ENCODE measurements around the gene POGZ. TPM values are rescaled to one million over a fixed set of nuclear protein-coding genes. Genes with fewer than 3 reads are reported as not detected.

The POGZ gene
- total RNA-seq, 1 donor from 2014 or later = 36.4 TPM

- TF ChIP-seq, protein P1, sequence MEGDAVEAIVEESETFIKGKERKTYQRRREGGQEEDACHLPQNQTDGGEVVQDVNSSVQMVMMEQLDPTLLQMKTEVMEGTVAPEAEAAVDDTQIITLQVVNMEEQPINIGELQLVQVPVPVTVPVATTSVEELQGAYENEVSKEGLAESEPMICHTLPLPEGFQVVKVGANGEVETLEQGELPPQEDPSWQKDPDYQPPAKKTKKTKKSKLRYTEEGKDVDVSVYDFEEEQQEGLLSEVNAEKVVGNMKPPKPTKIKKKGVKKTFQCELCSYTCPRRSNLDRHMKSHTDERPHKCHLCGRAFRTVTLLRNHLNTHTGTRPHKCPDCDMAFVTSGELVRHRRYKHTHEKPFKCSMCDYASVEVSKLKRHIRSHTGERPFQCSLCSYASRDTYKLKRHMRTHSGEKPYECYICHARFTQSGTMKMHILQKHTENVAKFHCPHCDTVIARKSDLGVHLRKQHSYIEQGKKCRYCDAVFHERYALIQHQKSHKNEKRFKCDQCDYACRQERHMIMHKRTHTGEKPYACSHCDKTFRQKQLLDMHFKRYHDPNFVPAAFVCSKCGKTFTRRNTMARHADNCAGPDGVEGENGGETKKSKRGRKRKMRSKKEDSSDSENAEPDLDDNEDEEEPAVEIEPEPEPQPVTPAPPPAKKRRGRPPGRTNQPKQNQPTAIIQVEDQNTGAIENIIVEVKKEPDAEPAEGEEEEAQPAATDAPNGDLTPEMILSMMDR (IDR thresholded peaks at IDR 0.05; ENCODE audit: insufficient read depth, low read length, poor library complexity, severe bottlenecking) = no peak
- H3K36me3 ChIP-seq (ENCODE audit: control insufficient read depth, insufficient read depth, low read length) = no peaks in the 10 kb centered on the region
- H3K27me3 ChIP-seq (ENCODE audit: control insufficient read depth, insufficient read depth, low read length) = no peaks in the 10 kb centered on the region
- H3K4me3 ChIP-seq (ENCODE audit: low read depth, low read length) = no peak overlapping the region
- no peak for DNase-seq (ENCODE audit: low read depth)
Observed at GRCh38 chr1:151371370-151372057, 87.8 kb downstream of the POGZ start.

GRCh38 chr1:151370211-151370911 is 88.9 kb downstream of the POGZ start:
- Histone ChIP-seq H3K4me3 (ENCODE audit: low read depth, low read length) (no peak overlapping the region), H3K36me3 (ENCODE audit: control insufficient read depth, insufficient read depth, low read length) (no peaks in the 10 kb centered on the region), H3K27me3 (ENCODE audit: control insufficient read depth, insufficient read depth, low read length) (no peaks in the 10 kb centered on the region)
- TF ChIP-seq, protein P1 (IDR thresholded peaks at IDR 0.05; ENCODE audit: insufficient read depth, low read length, poor library complexity, severe bottlenecking) = no peak
- DNase-seq (ENCODE audit: low read depth) = no peak

DNA sequence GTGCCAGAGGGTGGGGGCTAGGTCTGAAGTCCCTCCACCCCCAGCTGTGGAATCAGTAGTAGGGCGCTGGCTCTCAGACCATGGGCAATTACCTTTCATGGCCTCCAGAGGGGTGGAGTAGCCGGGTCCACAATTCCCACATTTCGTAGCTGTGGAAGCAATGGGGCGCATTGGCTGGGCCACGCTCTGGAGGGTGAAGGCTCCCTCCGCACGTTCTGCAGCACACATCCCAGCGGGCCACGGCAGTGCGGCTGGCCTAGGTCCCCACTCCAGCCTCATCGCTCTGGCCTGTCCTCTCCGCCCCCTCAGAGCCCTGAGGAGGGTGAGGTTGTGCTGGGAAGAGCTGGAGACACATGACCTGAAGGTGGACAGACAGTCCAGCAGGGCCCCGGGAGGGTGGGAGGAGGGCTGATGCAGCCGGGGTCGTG is 89.7 kb downstream of the POGZ start:
- H3K4me3 ChIP-seq (ENCODE audit: low read depth, low read length) = no peak overlapping the region
- no peaks in the 10 kb centered on the region for H3K27me3 ChIP-seq (ENCODE audit: control insufficient read depth, insufficient read depth, low read length)
- TF ChIP-seq, protein P1 (IDR thresholded peaks at IDR 0.05; ENCODE audit: insufficient read depth, low read length, poor library complexity, severe bottlenecking) = no peak
- H3K36me3 ChIP-seq (ENCODE audit: control insufficient read depth, insufficient read depth, low read length) = no peaks in the 10 kb centered on the region
- no peak for DNase-seq (ENCODE audit: low read depth)

GRCh38 chr1:151369302-151369610 is 90.0 kb downstream of the POGZ start:
- Histone ChIP-seq H3K27me3 (ENCODE audit: control insufficient read depth, insufficient read depth, low read length) (no peaks in the 10 kb centered on the region), H3K36me3 (ENCODE audit: control insufficient read depth, insufficient read depth, low read length) (no peaks in the 10 kb centered on the region), H3K4me3 (ENCODE audit: low read depth, low read length) (no peak overlapping the region)
- DNase-seq (ENCODE audit: low read depth) = no peak
- TF ChIP-seq, protein P1 (IDR thresholded peaks at IDR 0.05; ENCODE audit: insufficient read depth, low read length, poor library complexity, severe bottlenecking) = no peak

- DNase-seq (ENCODE audit: low read depth) = no peak
- no peaks in the 10 kb centered on the region for H3K27me3 ChIP-seq (ENCODE audit: control insufficient read depth, insufficient read depth, low read length)
- H3K4me3 ChIP-seq (ENCODE audit: low read depth, low read length) = no peak overlapping the region
- H3K36me3 ChIP-seq (ENCODE audit: control insufficient read depth, insufficient read depth, low read length) = no peaks in the 10 kb centered on the region
- TF ChIP-seq, protein P1 (IDR thresholded peaks at IDR 0.05; ENCODE audit: insufficient read depth, low read length, poor library complexity, severe bottlenecking) = no peak
Observed at GRCh38 chr1:151368393-151369301, 90.6 kb downstream of the POGZ start.
